ENCODE results near the gene ALDH1A3. TPM values are rescaled to one million over a fixed set of nuclear protein-coding genes. Genes with fewer than 3 reads are reported as not detected.

ALDH1A3 gene
- polyA plus RNA-seq, 1 experiment = 1.1 TPM

DNA sequence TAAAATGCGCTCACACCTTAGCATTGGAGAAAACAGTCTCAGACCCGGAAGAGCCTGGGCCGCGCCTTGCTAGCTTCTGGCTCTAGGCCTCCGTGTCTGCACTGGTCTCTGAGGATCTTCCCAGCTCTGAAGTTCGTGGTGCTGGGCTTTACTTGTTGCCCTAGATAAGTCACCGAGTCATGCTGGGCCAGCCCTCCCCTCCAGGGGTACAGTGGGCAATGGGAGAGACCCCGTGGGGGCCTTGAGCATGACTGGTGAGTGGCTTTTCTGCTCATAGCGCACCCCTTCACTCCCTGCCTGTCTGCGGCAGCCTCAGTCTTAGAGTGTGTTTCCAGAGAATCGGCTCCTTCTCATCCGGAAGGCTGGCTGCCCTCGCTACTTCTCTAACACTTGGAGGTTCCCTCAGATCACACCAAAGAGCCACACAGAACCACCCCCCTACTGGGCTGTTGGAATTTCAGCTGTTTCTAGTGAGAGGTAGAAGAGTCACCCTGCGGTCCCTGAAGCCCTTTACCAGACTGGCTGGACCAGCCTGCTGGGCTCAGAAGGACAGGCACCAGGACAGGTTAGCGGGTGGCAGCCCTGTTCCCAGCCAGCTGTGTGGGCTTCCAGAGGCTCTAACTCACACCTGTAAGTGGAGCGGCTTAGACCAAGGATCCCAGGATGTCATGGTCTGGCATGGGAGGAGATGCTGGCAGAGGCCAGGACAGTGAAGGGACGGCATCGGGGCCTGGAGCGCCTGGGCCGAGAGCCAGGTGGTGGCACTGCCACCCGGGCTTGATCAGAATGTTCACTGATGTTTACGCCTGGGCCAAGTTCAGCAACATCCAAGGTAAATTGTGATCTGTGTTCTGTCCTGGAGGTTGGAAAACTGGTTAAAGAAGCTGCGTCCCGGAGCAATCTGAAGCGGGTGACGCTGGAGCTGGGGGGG, 17.9 kb downstream of the ALDH1A3 start:
- no peak for DNase-seq (ENCODE audit: low read depth)
- CTCF ChIA-PET = no interaction called here
- TF ChIP-seq, protein P1, sequence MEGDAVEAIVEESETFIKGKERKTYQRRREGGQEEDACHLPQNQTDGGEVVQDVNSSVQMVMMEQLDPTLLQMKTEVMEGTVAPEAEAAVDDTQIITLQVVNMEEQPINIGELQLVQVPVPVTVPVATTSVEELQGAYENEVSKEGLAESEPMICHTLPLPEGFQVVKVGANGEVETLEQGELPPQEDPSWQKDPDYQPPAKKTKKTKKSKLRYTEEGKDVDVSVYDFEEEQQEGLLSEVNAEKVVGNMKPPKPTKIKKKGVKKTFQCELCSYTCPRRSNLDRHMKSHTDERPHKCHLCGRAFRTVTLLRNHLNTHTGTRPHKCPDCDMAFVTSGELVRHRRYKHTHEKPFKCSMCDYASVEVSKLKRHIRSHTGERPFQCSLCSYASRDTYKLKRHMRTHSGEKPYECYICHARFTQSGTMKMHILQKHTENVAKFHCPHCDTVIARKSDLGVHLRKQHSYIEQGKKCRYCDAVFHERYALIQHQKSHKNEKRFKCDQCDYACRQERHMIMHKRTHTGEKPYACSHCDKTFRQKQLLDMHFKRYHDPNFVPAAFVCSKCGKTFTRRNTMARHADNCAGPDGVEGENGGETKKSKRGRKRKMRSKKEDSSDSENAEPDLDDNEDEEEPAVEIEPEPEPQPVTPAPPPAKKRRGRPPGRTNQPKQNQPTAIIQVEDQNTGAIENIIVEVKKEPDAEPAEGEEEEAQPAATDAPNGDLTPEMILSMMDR (IDR thresholded peaks at IDR 0.05; ENCODE audit: insufficient read depth, low read depth, low read length) = no peak
- Histone ChIP-seq H3K27me3 (ENCODE audit: control insufficient read depth, insufficient read depth, low read length) (no peaks in the 10 kb centered on the region), H3K36me3 (ENCODE audit: control insufficient read depth, insufficient read depth, low read length) (no peaks in the 10 kb centered on the region), H3K4me3 (ENCODE audit: low read depth, low read length) (no peak overlapping the region)
- POLR2A ChIA-PET = no interaction called here

DNA sequence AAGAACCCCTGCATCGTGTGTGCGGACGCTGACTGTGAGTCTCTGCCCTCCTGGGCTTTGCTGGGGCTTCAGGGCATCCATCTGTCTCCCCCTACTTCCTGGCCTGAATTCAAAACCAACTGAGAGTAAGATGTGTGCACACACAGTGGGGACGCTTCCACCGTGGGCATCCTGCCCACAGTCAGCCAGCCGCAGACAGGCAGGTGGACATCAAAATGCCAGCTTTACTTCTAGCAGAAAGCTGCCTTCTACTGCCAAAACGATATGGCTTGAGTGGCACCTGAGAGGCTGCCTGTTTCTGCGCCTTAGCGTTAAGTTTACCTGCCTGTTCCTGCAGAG, 18.5 kb downstream of the ALDH1A3 start:
- ChIA-PET CTCF (no interaction called here), POLR2A (no interaction called here)
- TF ChIP-seq, protein P1 (IDR thresholded peaks at IDR 0.05; ENCODE audit: insufficient read depth, low read depth, low read length) = no peak
- no peak for DNase-seq (ENCODE audit: low read depth)
- Histone ChIP-seq H3K4me3 (ENCODE audit: low read depth, low read length) (no peak overlapping the region), H3K36me3 (ENCODE audit: control insufficient read depth, insufficient read depth, low read length) (no peaks in the 10 kb centered on the region), H3K27me3 (ENCODE audit: control insufficient read depth, insufficient read depth, low read length) (no peaks in the 10 kb centered on the region)

DNA sequence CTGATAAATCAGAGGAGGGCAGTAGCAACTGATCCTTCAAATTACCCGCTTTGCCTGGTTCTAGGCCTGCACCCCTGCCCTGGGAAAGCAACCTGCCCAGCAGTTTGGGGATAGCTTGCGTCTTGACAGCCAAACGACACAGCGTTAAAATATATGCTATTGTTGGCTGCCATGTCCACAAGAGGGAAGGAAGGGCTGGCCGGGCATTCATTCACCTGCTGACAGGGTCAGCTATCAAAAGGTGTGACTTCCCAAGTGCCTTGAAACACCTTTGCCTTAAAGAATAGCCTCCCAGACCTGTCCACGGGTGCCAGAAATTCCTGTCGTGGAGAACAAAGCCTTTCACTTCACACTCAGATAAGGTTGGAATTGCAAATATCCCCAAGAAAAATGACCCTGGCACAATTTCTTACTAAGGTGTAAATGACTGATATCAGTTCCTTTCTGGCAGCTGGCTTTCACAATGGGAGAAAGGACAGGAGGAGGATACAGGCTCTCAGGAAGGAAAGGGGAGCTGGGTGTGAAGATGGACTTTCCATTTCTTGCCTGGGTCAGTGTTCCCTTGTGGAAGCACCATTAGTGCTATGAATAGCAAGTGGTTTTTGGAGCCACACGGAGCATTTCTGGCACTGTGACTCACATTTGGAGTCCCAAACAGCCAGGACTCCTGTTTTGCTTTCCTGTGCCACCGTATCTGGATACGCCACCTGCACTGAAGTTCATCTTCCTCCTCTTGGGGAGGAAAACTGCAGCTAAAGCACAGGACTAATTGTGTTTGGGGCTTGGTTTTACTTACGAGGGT, 19.2 kb downstream of the ALDH1A3 start:
- ChIA-PET CTCF (interaction anchor here (0.6 to 1.3 kb wide), 4 partner anchors 52 to 111 kb away, joined by 3 to 6 read pairs (median 4); no protein-coding TSS in a partner anchor), POLR2A (no interaction called here)
- no peak for DNase-seq (ENCODE audit: low read depth)
- no peak overlapping the region for H3K4me3 ChIP-seq (ENCODE audit: low read depth, low read length)
- TF ChIP-seq, protein P1 (IDR thresholded peaks at IDR 0.05; ENCODE audit: insufficient read depth, low read depth, low read length) = no peak
- no peaks in the 10 kb centered on the region for H3K27me3 ChIP-seq (ENCODE audit: control insufficient read depth, insufficient read depth, low read length)
- no peaks in the 10 kb centered on the region for H3K36me3 ChIP-seq (ENCODE audit: control insufficient read depth, insufficient read depth, low read length)

DNA sequence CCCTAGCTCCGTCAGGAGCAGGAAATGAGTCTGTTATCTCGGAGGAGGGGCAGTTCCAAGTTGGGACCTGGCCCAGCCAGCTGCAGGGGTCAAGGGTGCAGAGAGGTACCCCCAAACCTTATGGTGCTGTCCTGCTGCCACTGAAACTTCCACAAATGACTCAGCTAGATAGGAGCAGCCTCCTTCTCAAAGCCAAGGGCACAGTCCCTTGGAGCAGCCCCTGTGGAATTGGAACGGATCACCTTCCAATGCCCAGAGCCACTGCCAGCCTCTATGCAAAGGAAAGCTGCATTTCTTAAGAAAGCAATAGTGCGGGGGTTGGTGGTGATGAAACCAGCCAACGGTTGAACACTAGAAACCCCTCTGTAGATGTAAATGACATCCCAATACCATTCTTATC, 20.0 kb downstream of the ALDH1A3 start:
- POLR2A ChIA-PET = no interaction called here
- TF ChIP-seq, protein P1 (IDR thresholded peaks at IDR 0.05; ENCODE audit: insufficient read depth, low read depth, low read length) = no peak
- H3K27me3 ChIP-seq (ENCODE audit: control insufficient read depth, insufficient read depth, low read length) = no peaks in the 10 kb centered on the region
- H3K36me3 ChIP-seq (ENCODE audit: control insufficient read depth, insufficient read depth, low read length) = no peaks in the 10 kb centered on the region
- H3K4me3 ChIP-seq (ENCODE audit: low read depth, low read length) = no peak overlapping the region
- DNase-seq (ENCODE audit: low read depth) = no peak
- CTCF ChIA-PET = interaction anchor here (0.6 to 1.3 kb wide), 4 partner anchors 19 to 110 kb away, joined by 3 to 6 read pairs (median 4); partner anchors contain the start of gene LRRK1

Data from BJ (cell line).